ENCODE measurements around the gene OR2A14. TPM values are rescaled to one million over a fixed set of nuclear protein-coding genes. Genes with fewer than 3 reads are reported as not detected.
"Not testable (repeated sequence)": the region's sequence is repeated elsewhere in the genome, so short reads cannot be mapped to it uniquely, and the experiment has no call there.

Gene OR2A14
- total and polyA plus RNA-seq, 2 experiments from 2014 or later, result 0.27 TPM; not detected in 1

DNA sequence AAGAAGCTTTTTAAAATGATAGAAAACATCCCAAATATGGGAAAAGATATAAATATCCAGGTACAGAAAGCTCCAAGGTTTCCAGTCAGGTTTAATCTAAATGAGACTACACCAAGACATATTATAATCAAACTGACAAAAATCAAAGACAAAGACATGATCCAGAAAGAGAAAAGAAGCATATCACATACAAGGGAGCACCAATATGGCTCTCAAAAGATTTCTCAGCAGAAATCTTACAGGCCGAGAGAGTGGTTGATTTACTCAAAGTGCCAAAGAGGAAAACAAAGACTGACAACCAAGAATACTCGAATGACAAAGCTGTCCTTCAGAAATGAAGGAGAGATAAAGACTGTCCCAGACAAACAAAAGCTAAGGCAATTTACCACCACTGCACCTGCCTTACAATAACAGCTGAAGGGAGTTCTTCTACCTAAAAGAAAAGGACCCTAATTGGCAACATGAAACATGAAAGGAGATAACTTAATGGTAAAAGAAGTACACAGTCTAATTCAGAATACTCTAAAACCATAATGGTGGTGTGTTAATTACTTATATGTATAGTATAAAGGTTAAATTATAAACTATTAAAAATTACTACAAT is 25.4 kb downstream of the OR2A14 start:
- Histone ChIP-seq H3K27me3 (no peaks in the 10 kb centered on the region), H3K4me3 (no peak overlapping the region), H3K79me2 (no peaks in the 10 kb centered on the region), H3K36me3 (replicated peaks; ENCODE audit: insufficient read depth, low read depth) (no peaks in the 10 kb centered on the region), H3K9me3 (ENCODE audit: low read depth) (no peaks in the 10 kb centered on the region), H4K20me1 (ENCODE audit: insufficient read depth, poor library complexity, severe bottlenecking) (no peaks in the 10 kb centered on the region), H2AFZ (no peak overlapping the region), H3K4me2 (no peak overlapping the region), H3K4me1 (ENCODE audit: insufficient read depth) (no peaks in the 10 kb centered on the region), H3K9me2 (replicated peaks; ENCODE audit: insufficient read depth) (no peaks in the 10 kb centered on the region), H3K27ac (no peak overlapping the region)
- DNase-seq (ENCODE audit: low spot score), result no peak
- 85% methylated on average over 2 of the region's 2 CpGs for WGBS (ENCODE audit: low lambda C conversion rate, missing lambda C conversion rate)
- TF ChIP-seq EZH2phosphoT487 (IDR thresholded peaks at IDR 0.05; ENCODE audit: low read depth, severe bottlenecking, unreplicated experiment) (no peak), EZH2 (IDR thresholded peaks at IDR 0.05; ENCODE audit: borderline replicate concordance) (no peak)
- TF ChIP-seq, protein P1, sequence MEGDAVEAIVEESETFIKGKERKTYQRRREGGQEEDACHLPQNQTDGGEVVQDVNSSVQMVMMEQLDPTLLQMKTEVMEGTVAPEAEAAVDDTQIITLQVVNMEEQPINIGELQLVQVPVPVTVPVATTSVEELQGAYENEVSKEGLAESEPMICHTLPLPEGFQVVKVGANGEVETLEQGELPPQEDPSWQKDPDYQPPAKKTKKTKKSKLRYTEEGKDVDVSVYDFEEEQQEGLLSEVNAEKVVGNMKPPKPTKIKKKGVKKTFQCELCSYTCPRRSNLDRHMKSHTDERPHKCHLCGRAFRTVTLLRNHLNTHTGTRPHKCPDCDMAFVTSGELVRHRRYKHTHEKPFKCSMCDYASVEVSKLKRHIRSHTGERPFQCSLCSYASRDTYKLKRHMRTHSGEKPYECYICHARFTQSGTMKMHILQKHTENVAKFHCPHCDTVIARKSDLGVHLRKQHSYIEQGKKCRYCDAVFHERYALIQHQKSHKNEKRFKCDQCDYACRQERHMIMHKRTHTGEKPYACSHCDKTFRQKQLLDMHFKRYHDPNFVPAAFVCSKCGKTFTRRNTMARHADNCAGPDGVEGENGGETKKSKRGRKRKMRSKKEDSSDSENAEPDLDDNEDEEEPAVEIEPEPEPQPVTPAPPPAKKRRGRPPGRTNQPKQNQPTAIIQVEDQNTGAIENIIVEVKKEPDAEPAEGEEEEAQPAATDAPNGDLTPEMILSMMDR (IDR thresholded peaks at IDR 0.05; ENCODE audit: poor library complexity), result no peak

DNA sequence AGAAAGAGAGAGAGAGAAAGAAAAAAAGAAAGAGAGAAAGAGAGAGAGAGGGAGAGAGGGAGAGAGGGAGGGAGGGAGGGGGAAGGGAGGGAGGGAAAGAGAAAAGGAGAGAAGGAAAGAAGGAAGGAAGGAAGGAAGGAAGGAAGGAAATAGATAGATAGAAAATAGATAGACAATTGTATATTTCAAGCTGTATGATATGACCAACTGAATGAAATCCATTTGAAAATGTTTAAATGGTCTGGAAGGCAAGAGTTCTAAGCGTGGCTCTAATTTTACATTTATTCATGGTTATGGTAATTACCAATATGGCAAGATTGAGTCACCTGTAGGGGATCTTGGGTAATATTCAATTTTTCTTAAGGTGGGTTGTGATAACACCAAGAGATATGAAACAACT is 35.9 kb downstream of the OR2A14 start:
- Histone ChIP-seq H3K27me3 (peaks cover 8% of the 10 kb centered on the region), H3K4me2 (no peak overlapping the region), H3K79me2 (no peaks in the 10 kb centered on the region), H3K27ac (no peak overlapping the region), H3K36me3 (replicated peaks; ENCODE audit: insufficient read depth, low read depth) (no peaks in the 10 kb centered on the region), H4K20me1 (ENCODE audit: insufficient read depth, poor library complexity, severe bottlenecking) (no peaks in the 10 kb centered on the region), H2AFZ (no peak overlapping the region), H3K4me1 (ENCODE audit: insufficient read depth) (no peaks in the 10 kb centered on the region), H3K9me2 (replicated peaks; ENCODE audit: insufficient read depth) (no peaks in the 10 kb centered on the region), H3K4me3 (no peak overlapping the region), H3K9me3 (ENCODE audit: low read depth) (no peaks in the 10 kb centered on the region)
- TF ChIP-seq EZH2phosphoT487 (IDR thresholded peaks at IDR 0.05; ENCODE audit: low read depth, severe bottlenecking, unreplicated experiment), result no peak
- no peak for TF ChIP-seq EZH2 (IDR thresholded peaks at IDR 0.05; ENCODE audit: borderline replicate concordance)
- TF ChIP-seq, protein P1 (IDR thresholded peaks at IDR 0.05; ENCODE audit: poor library complexity), result no peak
- WGBS (ENCODE audit: low lambda C conversion rate, missing lambda C conversion rate), result 80% methylated on average over 1 of the region's 1 CpG
- DNase-seq (ENCODE audit: low spot score), result no peak

DNA sequence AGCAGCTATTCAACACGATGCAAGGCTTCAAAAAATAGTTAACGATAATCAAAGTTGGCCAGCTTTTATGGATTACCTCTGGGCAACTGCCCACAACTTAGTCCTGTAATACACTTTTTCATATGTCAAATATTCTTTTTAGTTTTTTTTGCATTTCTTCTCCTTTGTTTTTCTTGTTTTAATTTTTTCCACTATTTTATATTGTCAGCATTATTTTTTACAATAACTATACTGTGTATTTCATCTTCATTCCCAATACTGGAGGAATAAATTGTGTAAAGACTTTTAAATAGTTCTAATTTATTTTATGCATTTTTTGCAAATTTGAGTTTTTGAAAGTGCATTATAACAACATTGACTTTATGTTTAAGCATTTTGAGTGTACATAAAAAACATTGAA is 41.8 kb downstream of the OR2A14 start:
- WGBS (ENCODE audit: low lambda C conversion rate, missing lambda C conversion rate), result 77% methylated on average over 2 of the region's 2 CpGs
- DNase-seq (ENCODE audit: low spot score), result no peak
- Histone ChIP-seq H3K9me2 (replicated peaks; ENCODE audit: insufficient read depth) (no peaks in the 10 kb centered on the region), H3K4me3 (no peak overlapping the region), H3K36me3 (replicated peaks; ENCODE audit: insufficient read depth, low read depth) (no peaks in the 10 kb centered on the region), H3K9me3 (ENCODE audit: low read depth) (no peaks in the 10 kb centered on the region), H3K79me2 (no peaks in the 10 kb centered on the region), H3K27me3 (no peaks in the 10 kb centered on the region), H3K27ac (no peak overlapping the region), H3K4me1 (ENCODE audit: insufficient read depth) (no peaks in the 10 kb centered on the region), H4K20me1 (ENCODE audit: insufficient read depth, poor library complexity, severe bottlenecking) (no peaks in the 10 kb centered on the region), H3K4me2 (no peak overlapping the region), H2AFZ (no peak overlapping the region)
- TF ChIP-seq EZH2phosphoT487 (IDR thresholded peaks at IDR 0.05; ENCODE audit: low read depth, severe bottlenecking, unreplicated experiment) (no peak), EZH2 (IDR thresholded peaks at IDR 0.05; ENCODE audit: borderline replicate concordance) (no peak)
- TF ChIP-seq, protein P1 (IDR thresholded peaks at IDR 0.05; ENCODE audit: poor library complexity), result no peak

DNA sequence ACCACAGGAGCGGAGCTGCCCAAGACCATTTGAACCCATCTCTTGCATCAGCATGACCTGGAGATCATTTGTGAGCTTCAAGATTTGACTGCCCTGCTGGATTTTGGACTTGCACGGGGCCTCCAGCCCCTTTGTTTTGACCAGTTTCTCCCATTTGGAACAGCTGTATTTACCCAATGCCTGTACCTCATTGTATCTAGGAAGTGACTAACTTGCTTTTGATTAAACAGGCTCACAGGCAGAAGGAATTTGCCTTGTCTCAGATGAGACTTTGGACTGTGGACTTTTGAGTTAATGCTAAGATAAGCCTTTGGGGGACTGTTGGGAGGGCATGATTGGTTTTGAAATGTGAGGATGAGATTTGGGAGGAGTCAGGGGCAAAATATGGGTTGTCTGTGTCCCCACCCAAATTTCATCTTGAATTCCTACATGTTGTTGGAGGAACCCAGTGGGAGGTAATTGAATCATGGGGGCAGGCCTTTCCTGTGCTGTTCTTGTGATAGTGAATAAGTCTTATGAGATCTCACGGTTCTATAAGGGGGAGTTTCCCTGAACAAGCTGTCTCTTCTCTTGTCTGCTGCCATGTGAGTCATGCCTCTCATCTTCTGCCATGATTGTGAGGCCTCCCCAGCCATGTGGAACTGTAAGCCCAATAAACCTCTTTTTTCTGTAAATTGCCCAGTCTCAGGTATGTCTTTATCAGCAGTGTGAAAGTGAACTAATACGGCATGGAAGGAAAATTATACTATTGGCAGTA is 48.8 kb downstream of the OR2A14 start:
- H3K27me3 ChIP-seq; H4K20me1 ChIP-seq (ENCODE audit: insufficient read depth, poor library complexity, severe bottlenecking); H3K9me3 ChIP-seq (ENCODE audit: low read depth); H3K27ac ChIP-seq; H3K4me3 ChIP-seq; DNase-seq (ENCODE audit: low spot score); H3K36me3 ChIP-seq (replicated peaks; ENCODE audit: insufficient read depth, low read depth); H3K4me2 ChIP-seq; H3K9me2 ChIP-seq (replicated peaks; ENCODE audit: insufficient read depth); H3K4me1 ChIP-seq (ENCODE audit: insufficient read depth); H2AFZ ChIP-seq; H3K79me2 ChIP-seq: not testable (repeated sequence)
- WGBS (ENCODE audit: low lambda C conversion rate, missing lambda C conversion rate), result 67% methylated on average over 4 of the region's 4 CpGs

Measured in hepatocyte (in vitro differentiated cells).